Activated naive CD8-positive, alpha-beta T cell (primary cell): ENCODE data around the gene PGAP3.

Experiments used
- H3K27ac Mint-ChIP-seq: one replicate; pipeline ENCODE4 v1.8.0; 2021; ENCODE audit warnings: mixed read lengths
- H3K27me3 Mint-ChIP-seq: one replicate; pipeline ENCODE4 v1.8.0; 2021; ENCODE audit warnings: mixed read lengths
- H3K36me3 Mint-ChIP-seq: one replicate; pipeline ENCODE4 v1.8.0; 2021; ENCODE audit warnings: mixed read lengths
- H3K4me1 Mint-ChIP-seq: one replicate; pipeline ENCODE4 v1.8.0; 2021; ENCODE audit warnings: low read depth, mixed read lengths
- H3K4me3 Mint-ChIP-seq: one replicate; pipeline ENCODE4 v1.8.0; 2021; ENCODE audit warnings: mild to moderate bottlenecking, mixed read lengths
- H3K9me3 Mint-ChIP-seq: one replicate; pipeline ENCODE4 v1.8.0; 2021; ENCODE audit warnings: low read depth, mixed read lengths

PGAP3 gene

DNA sequence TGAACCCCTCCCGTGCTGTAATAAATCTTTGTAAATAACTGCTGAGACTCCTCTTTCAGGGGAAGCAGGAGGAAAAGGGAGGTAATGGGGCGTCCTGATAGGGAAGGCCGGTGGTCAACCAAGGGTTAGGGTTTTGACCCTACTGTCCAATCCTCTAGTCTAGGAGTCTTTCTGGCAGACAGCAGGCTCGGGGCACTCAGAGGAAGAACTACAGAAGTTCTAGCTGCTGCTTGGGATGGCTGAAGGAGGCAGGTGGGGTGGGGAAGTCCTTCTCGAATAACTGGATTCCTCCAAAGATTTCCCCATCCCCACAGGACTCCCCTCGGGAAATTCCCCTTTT, 51.3 kb downstream of the PGAP3 start:
- peak overlapping the region; percentile 79 for H3K27ac Mint-ChIP-seq
- H3K4me1 Mint-ChIP-seq = peaks cover 52% of the 10 kb centered on the region

DNA sequence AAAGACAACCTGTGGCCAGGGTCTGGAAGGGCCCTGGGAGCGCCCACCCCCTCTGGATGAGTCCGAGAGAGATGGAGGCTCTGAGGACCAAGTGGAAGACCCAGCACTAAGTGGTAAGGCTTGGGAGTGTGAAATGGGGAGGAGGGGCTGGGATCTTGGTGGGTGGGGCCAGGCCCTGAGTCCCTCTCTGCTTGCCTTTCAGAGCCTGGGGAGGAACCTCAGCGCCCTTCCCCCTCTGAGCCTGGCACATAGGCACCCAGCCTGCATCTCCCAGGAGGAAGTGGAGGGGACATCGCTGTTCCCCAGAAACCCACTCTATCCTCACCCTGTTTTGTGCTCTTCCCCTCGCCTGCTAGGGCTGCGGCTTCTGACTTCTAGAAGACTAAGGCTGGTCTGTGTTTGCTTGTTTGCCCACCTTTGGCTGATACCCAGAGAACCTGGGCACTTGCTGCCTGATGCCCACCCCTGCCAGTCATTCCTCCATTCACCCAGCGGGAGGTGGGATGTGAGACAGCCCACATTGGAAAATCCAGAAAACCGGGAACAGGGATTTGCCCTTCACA, 52.2 kb downstream of the PGAP3 start:
- Mint-ChIP-seq H3K36me3 (no peaks in the 10 kb centered on the region), H3K27ac (peak overlapping the region; percentile 79), H3K9me3 (no peaks in the 10 kb centered on the region), H3K27me3 (peaks cover 2% of the 10 kb centered on the region), H3K4me1 (peaks cover 47% of the 10 kb centered on the region), H3K4me3 (peak overlapping the region; percentile 97)

More for the DNA sequence above, 51.3 kb downstream of the PGAP3 start:
- Mint-ChIP-seq H3K27me3 (no peaks in the 10 kb centered on the region), H3K4me3 (peak overlapping the region; percentile 97), H3K36me3 (no peaks in the 10 kb centered on the region), H3K9me3 (no peaks in the 10 kb centered on the region)

DNA sequence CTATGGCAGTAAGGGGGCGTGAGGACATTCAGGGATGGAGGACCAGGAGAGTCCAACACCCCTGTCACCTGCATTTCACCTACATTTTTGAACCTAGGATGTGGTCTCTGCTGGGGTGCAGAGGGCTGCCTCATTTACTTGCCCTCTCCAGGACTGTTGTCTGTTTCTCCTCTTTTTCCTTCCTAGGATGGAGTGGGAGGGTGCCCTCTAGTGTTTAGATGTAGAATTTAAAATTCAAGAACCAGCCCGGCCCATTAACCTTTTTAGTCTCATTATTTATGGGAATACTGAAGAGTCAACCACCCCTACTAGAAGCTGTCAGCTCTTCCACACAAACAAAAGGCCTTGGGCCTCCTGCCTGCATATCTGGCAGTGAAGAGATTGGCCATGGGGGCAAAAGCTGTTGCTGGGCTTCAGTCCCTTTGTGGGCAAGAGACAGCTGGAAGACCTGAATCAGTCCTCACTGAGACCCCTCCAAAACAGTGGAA, 53.4 kb downstream of the PGAP3 start:
- no peak overlapping the region for H3K27ac Mint-ChIP-seq
- peaks cover 37% of the 10 kb centered on the region for H3K4me1 Mint-ChIP-seq
- peaks cover 2% of the 10 kb centered on the region for H3K27me3 Mint-ChIP-seq
- H3K36me3 Mint-ChIP-seq = no peaks in the 10 kb centered on the region
- no peaks in the 10 kb centered on the region for H3K9me3 Mint-ChIP-seq
- H3K4me3 Mint-ChIP-seq = no peak overlapping the region

DNA sequence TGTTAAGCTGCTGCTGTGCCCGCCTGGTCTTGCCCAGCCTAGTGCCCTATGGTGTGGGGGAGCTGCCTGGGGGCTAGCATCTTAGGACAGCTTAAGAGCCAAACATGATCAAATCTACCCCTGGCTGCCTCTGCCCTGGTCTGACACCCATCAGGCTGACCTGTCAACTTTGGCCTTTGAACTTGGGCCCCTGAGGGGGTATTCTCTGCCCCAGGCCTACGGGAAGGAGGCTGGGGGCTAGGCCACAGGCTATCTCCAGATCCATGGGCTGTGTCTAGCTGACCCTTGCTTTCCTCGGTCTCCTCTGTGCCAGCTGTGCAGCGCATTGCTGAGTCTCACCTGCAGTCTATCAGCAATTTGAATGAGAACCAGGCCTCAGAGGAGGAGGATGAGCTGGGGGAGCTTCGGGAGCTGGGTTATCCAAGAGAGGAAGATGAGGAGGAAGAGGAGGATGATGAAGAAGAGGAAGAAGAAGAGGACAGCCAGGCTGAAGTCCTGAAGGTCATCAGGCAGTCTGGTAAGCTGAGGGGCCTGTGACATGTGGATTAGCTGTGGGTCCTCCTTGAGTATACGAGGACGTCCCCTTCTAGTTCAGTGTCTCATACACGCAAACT, 54.2 kb downstream of the PGAP3 start:
- H3K4me1 Mint-ChIP-seq = peaks cover 29% of the 10 kb centered on the region
- no peaks in the 10 kb centered on the region for H3K36me3 Mint-ChIP-seq
- peaks cover 4% of the 10 kb centered on the region for H3K27me3 Mint-ChIP-seq
- no peak overlapping the region for H3K27ac Mint-ChIP-seq
- no peaks in the 10 kb centered on the region for H3K9me3 Mint-ChIP-seq
- H3K4me3 Mint-ChIP-seq = no peak overlapping the region

DNA sequence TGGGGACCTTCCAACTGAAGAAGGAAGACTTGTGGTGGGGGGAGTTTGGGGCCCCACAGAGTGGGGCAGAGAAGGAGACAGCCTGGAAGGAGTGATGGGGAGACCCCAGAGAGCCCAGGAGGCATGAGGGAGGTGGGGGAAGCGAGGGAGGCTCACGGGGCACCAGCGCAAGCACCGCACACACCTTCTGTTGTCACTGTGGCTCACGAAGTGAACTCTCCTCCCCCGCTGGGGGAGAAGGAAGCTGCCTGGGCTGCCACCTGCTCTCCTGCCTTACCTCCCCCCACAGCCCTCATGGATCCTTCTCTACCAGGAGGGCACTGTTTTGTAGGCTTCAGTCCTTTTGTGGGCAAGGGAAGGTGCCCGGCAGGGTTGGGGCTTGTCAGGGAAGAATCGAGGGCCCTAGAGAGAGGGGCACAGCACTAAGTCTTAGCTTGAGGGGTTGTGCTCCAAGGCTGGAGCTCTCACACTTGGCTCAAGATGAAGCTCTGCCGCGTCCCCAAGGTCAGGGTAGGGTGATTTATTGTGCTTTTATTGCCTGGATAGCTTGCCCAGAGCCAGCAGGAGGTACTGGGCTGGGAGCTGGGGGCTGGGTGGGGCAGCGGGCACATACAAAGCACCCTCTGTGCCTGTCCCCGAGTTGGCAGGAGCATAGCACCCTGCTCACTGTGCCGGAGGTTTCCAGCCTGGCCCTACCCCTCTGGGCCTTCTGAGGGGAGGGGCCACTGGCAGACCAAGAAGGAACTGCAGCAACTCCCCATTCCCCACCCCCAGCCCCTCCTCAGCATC, 55.5 kb downstream of the PGAP3 start:
- Mint-ChIP-seq H3K4me1 (peaks cover 17% of the 10 kb centered on the region), H3K27me3 (peaks cover 6% of the 10 kb centered on the region), H3K27ac (no peak overlapping the region), H3K36me3 (no peaks in the 10 kb centered on the region), H3K4me3 (no peak overlapping the region), H3K9me3 (no peaks in the 10 kb centered on the region)

DNA sequence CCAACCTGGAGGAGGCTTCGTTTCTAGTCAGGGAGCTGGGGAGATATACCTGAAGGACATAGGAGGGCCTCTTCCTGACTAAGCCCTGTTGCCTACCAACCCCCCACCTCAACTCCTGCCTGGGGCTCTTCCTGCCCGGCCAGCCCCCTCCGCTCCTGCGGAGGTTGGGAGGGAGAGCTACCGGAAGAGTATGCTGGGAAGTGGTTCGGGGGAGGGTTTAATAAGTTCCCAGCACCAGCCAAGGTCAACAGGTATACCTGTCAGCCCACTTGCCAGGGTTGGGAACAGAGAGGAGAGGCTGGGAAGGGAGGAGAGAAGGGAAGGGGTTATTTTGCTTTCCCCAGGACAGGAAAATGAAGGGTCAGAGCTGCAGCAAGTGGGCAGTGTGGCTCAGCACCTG, 56.5 kb downstream of the PGAP3 start:
- Mint-ChIP-seq H3K36me3 (no peaks in the 10 kb centered on the region), H3K9me3 (no peaks in the 10 kb centered on the region), H3K4me1 (peaks cover 19% of the 10 kb centered on the region), H3K27me3 (peaks cover 6% of the 10 kb centered on the region), H3K27ac (no peak overlapping the region), H3K4me3 (no peak overlapping the region)

DNA sequence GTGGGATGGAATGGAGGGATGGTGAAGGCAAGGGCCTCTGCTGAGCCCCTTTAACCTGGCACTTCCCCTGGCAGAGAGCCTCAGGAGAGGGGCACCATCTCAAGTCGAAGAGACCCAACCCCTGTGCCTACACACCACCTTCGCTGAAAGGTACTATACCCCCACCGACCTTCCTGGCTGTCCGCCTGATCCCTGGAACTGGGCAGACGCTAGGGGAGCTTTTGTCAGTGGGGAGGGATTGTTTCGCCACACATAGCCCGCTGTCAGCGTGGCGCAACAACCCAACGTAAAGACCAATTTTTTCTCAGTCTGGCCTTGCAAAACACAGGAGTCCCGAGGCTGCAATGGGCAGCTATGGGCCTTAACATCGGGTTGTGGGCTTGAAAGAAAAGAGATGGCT, 58.0 kb downstream of the PGAP3 start:
- H3K27me3 Mint-ChIP-seq = peaks cover 7% of the 10 kb centered on the region
- no peaks in the 10 kb centered on the region for H3K36me3 Mint-ChIP-seq
- H3K9me3 Mint-ChIP-seq = no peaks in the 10 kb centered on the region
- H3K4me3 Mint-ChIP-seq = no peak overlapping the region
- H3K27ac Mint-ChIP-seq = no peak overlapping the region
- peaks cover 17% of the 10 kb centered on the region for H3K4me1 Mint-ChIP-seq

DNA sequence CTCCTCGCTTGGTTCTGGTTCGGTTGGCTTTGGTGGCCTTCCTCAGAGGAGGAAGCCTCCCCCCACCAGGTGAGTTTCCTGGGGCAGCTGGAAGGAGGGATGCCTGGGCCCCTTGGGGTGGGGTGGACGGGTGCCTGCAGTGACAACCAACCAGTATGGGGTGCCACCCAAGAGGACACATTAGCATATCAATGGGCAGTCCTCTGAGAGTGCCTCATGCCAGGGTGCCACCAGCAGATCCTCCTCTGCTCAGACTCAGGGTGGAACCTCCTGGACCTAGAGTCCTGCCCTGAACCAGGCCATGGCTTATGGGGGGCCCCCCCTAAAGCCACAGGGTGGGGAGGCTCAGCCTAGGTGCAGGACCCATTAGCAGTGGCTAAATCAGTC, 58.4 kb downstream of the PGAP3 start:
- Mint-ChIP-seq H3K36me3 (no peaks in the 10 kb centered on the region), H3K27ac (no peak overlapping the region), H3K4me1 (peaks cover 17% of the 10 kb centered on the region), H3K27me3 (peaks cover 7% of the 10 kb centered on the region), H3K4me3 (no peak overlapping the region), H3K9me3 (no peaks in the 10 kb centered on the region)

DNA sequence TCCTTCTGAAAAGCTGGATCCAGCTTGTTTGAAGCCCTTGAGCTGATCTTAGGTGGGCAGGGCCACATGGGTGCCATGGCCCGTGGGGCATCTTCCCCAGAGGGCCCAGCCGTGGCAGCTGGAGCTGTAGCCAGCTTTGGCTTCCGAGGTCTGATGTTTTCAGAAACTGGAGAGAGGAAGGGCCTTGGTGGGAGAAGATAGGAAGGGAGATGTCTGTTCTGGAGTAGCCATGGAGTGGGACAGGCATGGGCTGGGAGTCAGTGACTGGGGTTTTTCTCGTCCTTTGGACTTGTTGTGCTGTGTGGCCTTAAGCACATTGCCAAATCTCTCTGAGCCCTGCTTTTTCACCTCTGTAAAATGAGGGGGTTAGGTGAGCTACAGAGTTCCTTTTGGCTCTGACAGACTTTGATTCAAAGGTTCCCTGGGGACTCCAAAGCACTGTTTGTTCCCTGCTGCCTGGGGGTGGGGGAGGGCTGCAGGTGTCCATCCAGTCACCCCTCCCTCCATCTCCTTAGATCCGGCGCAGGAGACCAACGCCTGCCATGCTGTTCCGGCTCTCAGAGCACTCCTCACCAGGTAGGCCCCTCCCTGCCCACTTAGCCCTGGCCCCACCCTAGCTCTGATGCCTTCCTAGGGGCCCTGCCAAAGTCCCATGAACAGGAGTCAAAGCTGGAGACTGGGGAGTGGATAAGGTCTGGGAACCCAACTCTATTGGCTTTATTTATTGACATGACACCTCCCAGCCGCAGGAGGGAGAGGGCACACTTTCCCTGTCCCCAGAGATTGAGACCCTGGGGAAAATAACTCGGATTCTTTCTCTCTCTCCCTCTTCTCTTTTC, 59.0 kb downstream of the PGAP3 start:
- Mint-ChIP-seq H3K27me3 (peaks cover 7% of the 10 kb centered on the region), H3K36me3 (no peaks in the 10 kb centered on the region), H3K9me3 (no peaks in the 10 kb centered on the region), H3K4me3 (no peak overlapping the region), H3K27ac (no peak overlapping the region), H3K4me1 (peaks cover 12% of the 10 kb centered on the region)

DNA sequence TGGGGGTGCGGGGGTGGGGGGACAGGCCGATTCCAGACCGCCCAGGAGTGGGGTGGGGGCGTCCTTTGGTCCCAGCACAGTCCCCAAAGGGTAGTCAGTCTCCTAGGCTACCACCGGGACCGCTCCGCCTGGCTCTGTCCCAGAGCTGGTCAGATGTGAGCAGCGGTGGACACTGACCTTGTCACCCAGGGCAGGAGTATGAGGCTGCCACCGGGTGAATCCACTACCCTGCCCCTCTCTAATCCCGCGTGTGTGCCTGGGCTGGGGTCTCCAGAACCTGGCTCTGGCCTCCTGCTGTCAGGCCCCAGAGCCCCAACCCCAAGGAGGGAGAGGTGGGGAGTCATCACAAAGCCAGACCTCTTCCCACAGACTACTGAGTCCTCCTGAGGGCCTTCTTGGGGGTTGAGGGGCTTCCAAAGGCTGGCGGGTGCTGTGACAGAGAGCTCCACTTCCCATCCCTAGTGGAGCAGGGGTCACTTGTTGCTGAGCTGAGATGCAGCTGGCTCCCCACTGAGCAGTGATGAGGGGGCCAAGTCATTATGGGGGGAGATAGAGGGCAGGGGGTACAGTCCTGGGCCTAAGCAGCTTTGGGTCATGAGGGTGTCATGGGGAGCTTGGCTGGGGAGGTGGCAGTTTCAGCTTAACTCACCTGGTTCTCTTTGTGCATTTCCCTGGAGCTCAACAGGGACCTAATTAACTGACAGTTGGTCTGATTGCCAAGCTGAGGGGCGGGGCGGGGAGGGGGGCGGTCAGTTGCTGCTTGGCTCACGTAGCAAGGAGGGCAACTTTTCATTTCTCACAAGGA, 59.9 kb downstream of the PGAP3 start:
- H3K27me3 Mint-ChIP-seq = peaks cover 7% of the 10 kb centered on the region
- H3K36me3 Mint-ChIP-seq = no peaks in the 10 kb centered on the region
- peak overlapping the region; percentile 58 for H3K4me3 Mint-ChIP-seq
- peaks cover 17% of the 10 kb centered on the region for H3K4me1 Mint-ChIP-seq
- no peaks in the 10 kb centered on the region for H3K9me3 Mint-ChIP-seq
- H3K27ac Mint-ChIP-seq = peak overlapping the region; percentile 28

DNA sequence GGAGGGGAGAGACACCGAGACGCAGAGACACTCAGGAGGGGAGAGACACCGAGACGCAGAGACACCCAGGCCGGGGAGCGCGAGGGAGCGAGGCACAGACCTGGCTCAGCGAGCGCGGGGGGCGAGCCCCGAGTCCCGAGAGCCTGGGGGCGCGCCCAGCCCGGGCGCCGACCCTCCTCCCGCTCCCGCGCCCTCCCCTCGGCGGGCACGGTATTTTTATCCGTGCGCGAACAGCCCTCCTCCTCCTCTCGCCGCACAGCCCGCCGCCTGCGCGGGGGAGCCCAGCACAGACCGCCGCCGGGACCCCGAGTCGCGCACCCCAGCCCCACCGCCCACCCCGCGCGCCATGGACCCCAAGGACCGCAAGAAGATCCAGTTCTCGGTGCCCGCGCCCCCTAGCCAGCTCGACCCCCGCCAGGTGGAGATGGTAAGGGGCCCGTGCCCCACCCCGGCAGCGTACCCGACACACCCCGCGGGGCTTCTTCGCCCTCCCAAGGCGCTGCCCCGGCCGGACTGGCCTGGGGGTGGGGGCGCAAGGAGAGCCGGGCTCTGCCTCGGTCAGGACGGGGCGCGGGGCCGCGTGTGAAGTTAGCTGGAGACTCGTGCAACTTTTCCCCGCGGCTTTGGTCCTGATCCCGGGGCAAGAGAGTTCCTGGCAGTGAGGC, 60.7 kb downstream of the PGAP3 start:
- Mint-ChIP-seq H3K4me1 (peaks cover 20% of the 10 kb centered on the region), H3K27me3 (peaks cover 7% of the 10 kb centered on the region), H3K4me3 (peak overlapping the region; percentile 75), H3K27ac (no peak overlapping the region), H3K9me3 (no peaks in the 10 kb centered on the region), H3K36me3 (no peaks in the 10 kb centered on the region)

DNA sequence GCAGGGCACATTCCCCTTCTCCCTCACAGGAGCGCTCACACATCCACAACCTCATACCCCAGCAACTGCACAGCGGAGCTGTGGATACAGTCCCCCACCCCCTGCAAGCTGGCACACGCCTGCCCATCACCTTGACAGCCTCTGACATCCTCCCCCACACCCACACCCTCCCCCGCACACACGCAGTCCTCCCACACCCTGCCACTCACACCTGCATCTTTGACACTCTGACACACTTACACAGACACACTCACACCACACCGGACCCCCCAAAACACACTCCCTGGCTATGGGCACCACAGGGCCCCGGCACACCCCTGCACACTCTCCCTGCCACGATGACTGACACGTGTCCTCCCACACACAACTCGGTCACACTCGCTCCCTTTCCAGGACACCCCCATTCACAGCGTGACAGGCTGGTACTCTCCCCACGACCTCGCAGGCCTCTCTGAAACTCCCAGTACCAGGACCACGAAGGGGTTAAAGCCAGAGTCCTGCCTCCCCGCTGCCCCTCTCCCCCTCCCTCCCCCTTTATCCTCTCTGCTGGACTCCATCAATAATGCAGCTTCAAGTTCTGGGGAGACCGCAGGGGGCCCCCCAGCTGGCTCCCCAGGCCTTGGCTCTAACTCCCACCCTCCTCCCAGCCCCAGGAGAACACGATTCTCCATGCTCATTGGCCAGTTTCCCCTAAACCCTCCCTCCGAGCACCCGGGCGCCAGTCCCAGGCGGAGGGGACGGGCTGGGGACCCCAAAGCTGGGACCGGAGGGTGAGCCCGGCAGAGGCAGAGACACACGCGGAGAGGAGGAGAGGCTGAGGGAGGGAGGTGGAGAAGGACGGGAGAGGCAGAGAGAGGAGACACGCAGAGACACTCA, 61.4 kb downstream of the PGAP3 start, which contains the start of gene PPP1R1B:
TSS of gene PPP1R1B (plus strand) at position 782 of the 876 bp plus-strand sequence. CDS start 441 bp downstream, outside the sequence.
- no peaks in the 10 kb centered on the region for H3K9me3 Mint-ChIP-seq
- peak within 1 kb of the TSS; percentile 75 for H3K4me3 Mint-ChIP-seq
- peaks cover 23% of the 10 kb centered on the region for H3K4me1 Mint-ChIP-seq
- H3K36me3 Mint-ChIP-seq = no peaks in the 10 kb centered on the region
- peaks cover 7% of the 10 kb centered on the region for H3K27me3 Mint-ChIP-seq
- no peak within 1 kb of the TSS for H3K27ac Mint-ChIP-seq

DNA sequence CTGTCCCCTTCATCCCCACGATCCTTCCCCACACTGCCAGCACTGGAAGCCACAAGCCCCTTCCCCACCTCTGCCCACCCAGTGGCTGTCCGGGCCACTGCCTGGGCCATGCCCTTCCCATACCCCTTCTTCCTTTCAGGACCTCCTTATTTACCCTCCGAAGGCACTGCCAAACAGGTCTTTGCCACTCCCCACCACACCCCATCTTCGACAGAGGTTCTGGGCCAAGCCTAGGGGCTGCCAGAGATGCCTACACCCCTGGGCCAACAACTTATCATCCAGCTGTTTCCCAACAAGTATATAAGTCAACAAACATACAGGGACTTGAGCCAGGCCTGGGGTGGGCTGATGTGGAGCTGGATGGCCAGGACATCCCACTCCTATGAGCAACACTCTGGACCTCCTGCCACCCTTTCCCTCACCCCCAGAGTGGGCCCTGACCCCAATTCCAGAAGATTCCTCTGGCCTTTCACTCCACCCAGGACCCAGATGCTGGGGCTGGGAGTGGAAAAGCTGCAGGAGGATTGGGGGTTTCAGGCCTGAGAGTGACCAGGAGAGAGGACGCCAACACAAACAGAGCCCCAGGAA, 62.6 kb downstream of the PGAP3 start:
- H3K27ac Mint-ChIP-seq = no peak overlapping the region
- no peaks in the 10 kb centered on the region for H3K9me3 Mint-ChIP-seq
- H3K4me3 Mint-ChIP-seq = peak overlapping the region; percentile 44
- H3K36me3 Mint-ChIP-seq = no peaks in the 10 kb centered on the region
- peaks cover 4% of the 10 kb centered on the region for H3K27me3 Mint-ChIP-seq
- H3K4me1 Mint-ChIP-seq = peaks cover 20% of the 10 kb centered on the region
